ENCODE data around the gene ZNF230.

Gene ZNF230

DNA sequence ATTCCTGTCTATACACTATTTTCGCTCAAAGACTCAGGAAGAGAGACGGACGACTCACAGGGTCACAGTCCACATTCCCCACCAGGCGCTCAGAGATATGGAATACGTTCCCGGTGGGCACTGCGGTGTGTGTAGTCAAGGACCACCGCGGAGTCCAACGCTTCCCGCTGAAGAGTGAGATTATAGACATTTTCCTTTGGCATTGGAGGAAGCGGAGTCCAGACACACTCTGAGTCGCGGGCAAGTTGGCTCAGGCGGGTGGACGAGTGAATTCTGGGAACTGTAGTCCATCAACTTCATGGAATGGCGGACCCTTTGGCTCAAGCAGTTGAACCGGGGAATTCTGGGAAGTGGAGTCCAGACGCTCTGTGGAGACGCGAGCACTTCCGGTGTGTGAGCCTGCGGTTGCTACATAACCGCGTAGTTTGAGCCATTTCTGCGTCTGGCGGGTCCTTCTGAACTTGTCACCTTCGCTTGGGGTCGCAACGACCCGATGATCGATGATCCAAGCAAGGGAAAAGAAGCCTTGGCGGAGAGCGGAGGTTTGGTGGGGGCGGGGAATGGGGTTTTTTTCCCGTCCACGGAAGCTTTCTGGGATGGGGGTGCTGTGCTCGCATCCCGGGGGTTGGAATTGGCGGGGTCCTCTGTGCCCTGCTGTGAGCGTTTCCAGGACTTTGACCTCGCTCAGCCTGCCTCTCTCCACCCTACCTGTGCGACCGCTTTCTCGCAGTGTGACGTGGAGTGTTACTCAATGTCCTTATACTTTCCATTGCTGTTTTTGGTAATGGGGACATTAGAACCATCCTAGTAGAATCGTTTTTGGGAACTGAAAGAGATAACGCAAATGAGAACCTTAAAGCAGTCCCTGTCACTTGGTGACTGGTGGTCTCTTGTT lies at the start of gene ZNF230:
Gene ZNF230, plus strand, starts transcription at position 392 of the 895 bp plus-strand sequence. CDS start 4,122 bp downstream, outside the sequence.
- peak within 1 kb of the TSS; percentile 80 for H3K4me3 ChIP-seq (ENCODE audit: control insufficient read depth, low read depth, low read length)
- TF ChIP-seq, protein P1, sequence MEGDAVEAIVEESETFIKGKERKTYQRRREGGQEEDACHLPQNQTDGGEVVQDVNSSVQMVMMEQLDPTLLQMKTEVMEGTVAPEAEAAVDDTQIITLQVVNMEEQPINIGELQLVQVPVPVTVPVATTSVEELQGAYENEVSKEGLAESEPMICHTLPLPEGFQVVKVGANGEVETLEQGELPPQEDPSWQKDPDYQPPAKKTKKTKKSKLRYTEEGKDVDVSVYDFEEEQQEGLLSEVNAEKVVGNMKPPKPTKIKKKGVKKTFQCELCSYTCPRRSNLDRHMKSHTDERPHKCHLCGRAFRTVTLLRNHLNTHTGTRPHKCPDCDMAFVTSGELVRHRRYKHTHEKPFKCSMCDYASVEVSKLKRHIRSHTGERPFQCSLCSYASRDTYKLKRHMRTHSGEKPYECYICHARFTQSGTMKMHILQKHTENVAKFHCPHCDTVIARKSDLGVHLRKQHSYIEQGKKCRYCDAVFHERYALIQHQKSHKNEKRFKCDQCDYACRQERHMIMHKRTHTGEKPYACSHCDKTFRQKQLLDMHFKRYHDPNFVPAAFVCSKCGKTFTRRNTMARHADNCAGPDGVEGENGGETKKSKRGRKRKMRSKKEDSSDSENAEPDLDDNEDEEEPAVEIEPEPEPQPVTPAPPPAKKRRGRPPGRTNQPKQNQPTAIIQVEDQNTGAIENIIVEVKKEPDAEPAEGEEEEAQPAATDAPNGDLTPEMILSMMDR (conservative IDR thresholded peaks at IDR 0.05; ENCODE audit: control insufficient read depth, insufficient read depth, low read depth, low read length) = no peak
- DNase-seq (ENCODE audit: low read depth) = peak; percentile 95

DNA sequence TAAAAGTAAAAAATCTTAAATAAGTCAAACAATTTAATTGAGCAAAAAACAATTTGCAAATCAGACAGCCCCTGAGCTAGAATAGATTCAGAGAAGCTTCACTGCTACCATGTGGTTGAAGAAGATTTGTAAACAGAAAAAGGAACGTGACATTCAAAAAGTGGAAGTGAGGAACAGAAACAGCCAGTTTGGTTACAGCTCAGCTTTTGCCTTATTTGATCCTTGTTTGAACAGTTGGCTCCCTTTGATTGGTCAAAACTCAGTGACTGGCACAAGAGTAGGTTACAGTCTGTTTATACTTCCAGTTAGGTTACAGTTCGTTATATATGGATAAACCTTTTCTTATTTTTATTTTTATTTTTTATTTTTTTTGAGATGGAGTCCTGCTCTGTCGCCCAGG lies 45.9 kb upstream of the ZNF230 start:
- DNase-seq (ENCODE audit: low read depth) = no peak
- H3K4me3 ChIP-seq (ENCODE audit: control insufficient read depth, low read depth, low read length) = no peak overlapping the region
- TF ChIP-seq, protein P1 (conservative IDR thresholded peaks at IDR 0.05; ENCODE audit: control insufficient read depth, insufficient read depth, low read depth, low read length) = no peak

- TF ChIP-seq, protein P1 (conservative IDR thresholded peaks at IDR 0.05; ENCODE audit: control insufficient read depth, insufficient read depth, low read depth, low read length) = no peak
- peak; percentile 93 for DNase-seq (ENCODE audit: low read depth)
- no peak overlapping the region for H3K4me3 ChIP-seq (ENCODE audit: control insufficient read depth, low read depth, low read length)
Observed at GRCh38 chr19:43957891-43958290, 44.9 kb upstream of the ZNF230 start.

GRCh38 chr19:43960411-43960810 lies 42.3 kb upstream of the ZNF230 start:
- H3K4me3 ChIP-seq (ENCODE audit: control insufficient read depth, low read depth, low read length) = no peak overlapping the region
- no peak for DNase-seq (ENCODE audit: low read depth)

GRCh38 chr19:43966079-43966694 lies 36.6 kb upstream of the ZNF230 start:
- TF ChIP-seq, protein P1 (conservative IDR thresholded peaks at IDR 0.05; ENCODE audit: control insufficient read depth, insufficient read depth, low read depth, low read length) = no peak
- peak; percentile 14 for DNase-seq (ENCODE audit: low read depth)
- no peak overlapping the region for H3K4me3 ChIP-seq (ENCODE audit: control insufficient read depth, low read depth, low read length)

More at GRCh38 chr19:43960411-43960810, 42.3 kb upstream of the ZNF230 start:
- TF ChIP-seq, protein P1 (conservative IDR thresholded peaks at IDR 0.05; ENCODE audit: control insufficient read depth, insufficient read depth, low read depth, low read length) = no peak

GRCh38 chr19:43976732-43977131 lies 26.0 kb upstream of the ZNF230 start:
- TF ChIP-seq, protein P1 (conservative IDR thresholded peaks at IDR 0.05; ENCODE audit: control insufficient read depth, insufficient read depth, low read depth, low read length) = no peak
- no peak overlapping the region for H3K4me3 ChIP-seq (ENCODE audit: control insufficient read depth, low read depth, low read length)
- no peak for DNase-seq (ENCODE audit: low read depth)
